Thyroid gland (tissue), 4 donors: ENCODE measurements around the gene TMEM207.

Source experiments
- CTCF ChIP-seq, 6 experiments: fragments of 200-600 bp in 3 of 6; fragments of 450-650 bp in 3 of 6; sonication (generic) in 3 of 6; IDR thresholded peaks; one replicate each; pipeline ENCODE4 v1.5.1; 2016 to 2019; ENCODE audit warnings: antibody characterized with exemption in 6 of 6, mild to moderate bottlenecking in 2 of 6, inconsistent platforms in 1 of 6, moderate library complexity in 1 of 6
- POLR2A ChIP-seq, 2 donors: fragments of 450-650 bp; IDR thresholded peaks; one replicate each; pipeline ENCODE4 v1.6.1; 2017; ENCODE audit warnings: antibody characterized with exemption in 2 of 2, mild to moderate bottlenecking in 2 of 2, moderate library complexity in 1 of 2

- peak in 5 of 6 experiments; percentile 37 to 86 (median 65) for TF ChIP-seq CTCF (IDR thresholded peaks at IDR 0.05)
- TF ChIP-seq POLR2A (IDR thresholded peaks at IDR 0.05) = no peak
Observed at GRCh38 chr3:190384309-190384756, 65.4 kb downstream of the TMEM207 start.
